ACC112 (cell line): ENCODE measurements around the gene C1orf50.

Source experiments
- H2AFZ ChIP-seq: fragments of 200-600 bp; sonication (generic); one replicate; pipeline ENCODE4 v1.6.0; 2017; ENCODE audit warnings: antibody characterized with exemption, low read length; ENCODE audit not compliant: unreplicated experiment
- H3K27ac ChIP-seq: fragments of 200-600 bp; sonication (generic); 2 replicates; pipeline ENCODE4 v1.5.1; 2014; ENCODE audit warnings: low read depth, mild to moderate bottlenecking, antibody characterized with exemption, low read length, moderate library complexity
- H3K27me3 ChIP-seq: fragments of 200-600 bp; sonication (generic); 2 replicates; pipeline ENCODE4 v1.6.1; 2014; ENCODE audit warnings: mild to moderate bottlenecking, antibody characterized with exemption, low read length, moderate library complexity, mixed read lengths; ENCODE audit not compliant: insufficient read depth
- H3K36me3 ChIP-seq: fragments of 200-600 bp; sonication (generic); 2 replicates; pipeline ENCODE4 v1.6.1; 2016; ENCODE audit warnings: mild to moderate bottlenecking, antibody characterized with exemption, low read length, moderate library complexity, mixed read lengths; ENCODE audit not compliant: insufficient read depth
- H3K4me1 ChIP-seq: fragments of 200-600 bp; sonication (generic); one replicate; pipeline ENCODE4 v1.6.1; 2016; ENCODE audit warnings: low read length, mixed read lengths; ENCODE audit not compliant: insufficient read depth, unreplicated experiment, control insufficient read depth
- H3K4me3 ChIP-seq: fragments of 200-600 bp; sonication (generic); 2 replicates; pipeline ENCODE4 v1.5.1; 2014; ENCODE audit warnings: mild to moderate bottlenecking, low read depth, low read length
- H3K79me2 ChIP-seq: fragments of 200-600 bp; sonication (generic); one replicate; pipeline ENCODE4 v1.6.0; 2016; ENCODE audit warnings: low read length; ENCODE audit not compliant: control insufficient read depth, unreplicated experiment, insufficient read depth

The C1orf50 gene

DNA sequence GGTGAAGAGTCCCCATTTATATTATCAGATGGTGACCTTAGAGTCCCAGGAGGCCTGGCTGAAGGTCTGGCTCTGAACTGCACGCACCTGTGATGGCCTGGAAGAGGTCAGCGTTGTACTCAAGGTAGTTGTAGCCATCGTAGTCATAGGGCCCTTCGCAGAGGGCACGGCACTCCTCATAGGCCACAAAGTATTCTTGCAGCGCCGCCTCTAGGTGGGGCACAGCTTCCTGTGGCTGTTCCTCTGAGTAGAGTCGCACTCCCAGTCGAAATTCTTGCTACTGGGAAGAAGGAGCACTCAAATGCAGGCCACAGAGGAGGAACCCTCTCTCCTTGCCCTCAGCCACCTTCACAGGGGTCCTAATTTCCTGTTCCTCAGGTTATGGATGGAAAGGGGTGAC, 7.9 kb upstream of the C1orf50 start:
- H3K36me3 ChIP-seq: peaks cover 23% of the 10 kb centered on the region
- H3K79me2 ChIP-seq: peaks cover 21% of the 10 kb centered on the region
- no peaks in the 10 kb centered on the region for H3K27me3 ChIP-seq
- no peaks in the 10 kb centered on the region for H3K4me1 ChIP-seq
- H2AFZ ChIP-seq: no peak overlapping the region
- no peak overlapping the region for H3K4me3 ChIP-seq
- H3K27ac ChIP-seq: no peak overlapping the region

DNA sequence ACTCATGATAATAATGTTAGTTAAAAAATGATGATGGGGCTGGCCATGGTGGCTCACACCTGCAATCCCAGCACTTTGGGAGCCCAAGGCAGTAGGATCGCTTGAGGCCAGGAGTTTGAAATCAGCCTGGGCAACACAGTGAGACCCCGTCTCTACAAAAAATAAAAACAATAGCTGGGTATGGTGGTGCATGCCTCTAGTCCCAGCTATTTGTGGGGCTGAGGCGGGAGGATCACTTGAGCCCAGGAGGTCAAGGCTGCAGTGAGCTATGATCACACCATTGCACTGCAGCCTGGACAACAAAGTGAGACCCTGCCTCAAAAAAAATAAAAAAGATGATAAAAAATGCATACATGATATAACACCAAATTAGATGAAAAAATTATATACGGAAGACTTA, 5.5 kb upstream of the C1orf50 start:
- peaks cover 45% of the 10 kb centered on the region for H3K79me2 ChIP-seq
- H3K36me3 ChIP-seq: peaks cover 19% of the 10 kb centered on the region; the same call in 1 of the 2 replicates
- peaks cover 6% of the 10 kb centered on the region for H3K4me1 ChIP-seq
- no peak overlapping the region for H3K4me3 ChIP-seq
- H3K27ac ChIP-seq: no peak overlapping the region
- no peak overlapping the region for H2AFZ ChIP-seq
- H3K27me3 ChIP-seq: no peaks in the 10 kb centered on the region

DNA sequence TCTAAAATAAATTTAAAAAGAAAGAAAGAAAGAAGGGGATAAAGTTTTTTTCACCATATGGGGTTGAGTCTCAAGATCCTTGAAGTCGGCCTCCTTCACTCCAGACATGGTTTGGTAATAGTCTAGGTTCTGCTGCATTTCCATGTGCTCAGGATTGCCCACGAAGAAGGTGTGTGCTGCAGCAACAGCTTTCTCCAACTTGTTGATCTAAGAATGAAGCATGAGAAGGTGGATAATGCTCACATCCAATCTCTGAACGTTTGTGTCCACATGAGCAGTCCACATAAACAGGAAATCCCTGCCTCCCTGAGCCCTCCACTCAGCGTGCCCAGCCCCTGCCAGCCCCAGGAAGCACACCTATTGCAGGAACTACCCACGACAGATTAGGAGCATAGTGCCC, 4.8 kb upstream of the C1orf50 start:
- Histone ChIP-seq H3K4me1 (peaks cover 6% of the 10 kb centered on the region), H3K27ac (no peak overlapping the region), H3K4me3 (no peak overlapping the region), H3K27me3 (no peaks in the 10 kb centered on the region), H2AFZ (no peak overlapping the region), H3K36me3 (peaks cover 16% of the 10 kb centered on the region; the same call in 1 of the 2 replicates), H3K79me2 (peaks cover 45% of the 10 kb centered on the region)

DNA sequence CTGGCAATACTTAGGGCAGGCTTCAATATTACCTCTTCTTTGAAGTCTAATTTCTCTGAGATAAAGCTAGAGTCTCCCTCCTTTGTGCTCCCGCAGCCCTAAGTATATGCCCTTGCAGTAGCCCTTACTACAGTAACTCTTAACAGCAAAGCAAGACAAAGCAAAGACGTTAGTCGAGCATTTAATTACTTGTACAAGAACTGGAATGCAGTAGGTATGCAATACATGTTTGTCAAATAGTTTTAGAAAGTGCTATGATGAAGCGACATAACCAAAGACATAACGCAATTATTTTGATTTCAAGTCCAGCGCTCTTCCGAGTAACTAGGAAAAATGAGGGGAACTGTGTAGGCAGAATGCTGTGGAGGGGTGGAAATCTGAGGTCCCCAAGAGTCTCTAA, 1.8 kb upstream of the C1orf50 start:
- Histone ChIP-seq H3K4me3 (peak overlapping the region; percentile 82), H2AFZ (peak overlapping the region; percentile 43)

DNA sequence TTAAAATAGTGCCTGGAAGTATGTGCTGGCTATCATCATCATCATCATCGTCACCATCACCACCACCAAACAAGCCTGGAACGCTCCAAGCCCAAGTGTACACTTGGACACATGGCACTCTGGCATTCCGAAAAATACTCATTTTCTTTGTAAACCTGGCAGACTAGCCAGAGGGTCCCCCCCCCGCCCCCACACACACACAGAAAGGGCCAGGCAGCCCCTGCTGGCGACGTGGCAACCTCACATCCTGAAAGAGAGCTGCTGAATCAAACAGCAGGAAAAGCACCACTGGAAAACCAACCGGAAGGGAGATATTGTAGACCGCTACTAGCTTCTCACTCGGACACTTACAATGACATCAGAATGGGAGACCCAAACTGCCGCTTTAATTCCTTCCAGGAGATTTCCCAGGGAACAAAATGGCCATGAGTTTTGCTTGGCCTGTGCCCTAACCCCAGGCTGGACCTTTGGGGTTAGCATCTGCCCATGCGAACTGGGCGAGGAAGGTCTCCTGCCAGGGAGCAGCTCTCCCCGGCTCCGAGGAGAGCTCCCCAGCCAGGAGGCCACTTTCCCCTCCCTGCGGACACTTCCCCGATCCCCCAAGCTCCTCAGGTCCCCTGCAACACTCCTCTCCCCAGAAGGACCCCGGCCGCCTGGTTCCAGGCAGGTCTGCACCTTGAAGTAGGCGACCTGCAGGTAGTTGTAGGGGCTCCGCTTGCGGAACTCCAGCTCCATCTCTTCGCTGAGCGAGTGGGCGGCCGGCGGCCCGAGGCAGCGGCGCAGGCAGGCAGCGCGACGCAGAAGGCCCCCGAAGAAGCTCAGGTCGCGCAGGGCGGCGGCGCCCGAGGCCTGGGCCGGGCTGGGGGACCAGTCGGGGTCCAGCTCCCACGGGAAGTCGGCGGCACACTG, 963 bp upstream of the C1orf50 start:
- Histone ChIP-seq H3K4me1 (peaks cover 12% of the 10 kb centered on the region), H3K36me3 (0 out of 2 replicates have a peak, but pooled peaks cover 4% of the 10 kb centered on the region), H3K27me3 (no peaks in the 10 kb centered on the region), H3K27ac (peak overlapping the region; percentile 53), H2AFZ (peak overlapping the region; percentile 81), H3K4me3 (peak overlapping the region; percentile 82), H3K79me2 (peaks cover 72% of the 10 kb centered on the region)

More for the DNA sequence above, 1.8 kb upstream of the C1orf50 start:
- peak overlapping the region; percentile 53 for H3K27ac ChIP-seq
- 0 out of 2 replicates have a peak, but pooled peaks cover 4% of the 10 kb centered on the region for H3K36me3 ChIP-seq
- no peaks in the 10 kb centered on the region for H3K27me3 ChIP-seq
- H3K4me1 ChIP-seq: peaks cover 12% of the 10 kb centered on the region
- H3K79me2 ChIP-seq: peaks cover 66% of the 10 kb centered on the region

DNA sequence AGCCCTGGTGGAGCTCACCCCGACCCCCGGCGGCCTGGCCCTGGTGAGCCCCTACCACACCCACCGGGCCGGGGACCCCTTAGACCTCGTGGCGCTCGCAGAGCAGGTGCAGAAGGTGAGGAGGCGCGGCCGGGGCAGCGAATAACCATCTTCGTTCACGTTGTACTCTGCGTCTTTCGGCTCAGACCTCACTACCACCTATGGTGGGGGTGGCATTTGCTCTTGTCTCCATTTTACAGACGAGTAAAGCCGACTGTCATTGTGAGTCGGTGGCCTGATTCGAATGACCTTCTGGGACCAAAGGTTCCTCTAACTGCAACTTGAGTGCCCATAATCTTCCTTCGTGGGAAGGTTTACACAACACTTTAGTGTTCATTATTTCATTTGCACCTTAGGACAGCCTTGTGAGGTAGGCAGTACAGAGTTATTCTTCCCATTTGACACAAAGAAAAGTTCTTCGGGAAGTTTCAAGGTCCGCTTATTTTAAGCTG, 506 bp downstream of the C1orf50 start:
- no peak overlapping the region for H3K27ac ChIP-seq

DNA sequence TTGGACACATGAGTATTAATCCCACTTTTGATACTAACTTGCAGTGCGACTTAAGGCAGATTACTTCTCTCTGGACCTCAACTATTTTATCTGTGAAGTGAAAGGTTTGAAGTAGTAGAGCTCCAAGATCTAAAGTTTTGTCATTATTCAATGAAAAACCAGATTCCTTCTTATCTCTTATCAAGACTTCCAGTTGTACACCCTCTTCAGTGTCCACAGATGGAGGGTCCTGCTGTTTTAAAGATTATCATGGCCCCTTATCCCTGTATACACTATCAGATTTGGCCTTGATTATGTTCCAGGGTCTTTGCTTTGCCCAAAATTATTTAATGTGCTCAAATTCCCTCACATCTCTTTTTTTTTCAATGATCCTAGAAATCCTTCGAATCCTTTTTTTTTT, 1.1 kb downstream of the C1orf50 start:
- H2AFZ ChIP-seq: no peak overlapping the region
- peaks cover 12% of the 10 kb centered on the region for H3K4me1 ChIP-seq

More for the DNA sequence above, 506 bp downstream of the C1orf50 start:
- Histone ChIP-seq H3K79me2 (peaks cover 72% of the 10 kb centered on the region), H3K36me3 (no peaks in the 10 kb centered on the region), H2AFZ (peak overlapping the region; percentile 96), H3K27me3 (no peaks in the 10 kb centered on the region), H3K4me1 (peaks cover 12% of the 10 kb centered on the region), H3K4me3 (peak overlapping the region; percentile 82)

DNA sequence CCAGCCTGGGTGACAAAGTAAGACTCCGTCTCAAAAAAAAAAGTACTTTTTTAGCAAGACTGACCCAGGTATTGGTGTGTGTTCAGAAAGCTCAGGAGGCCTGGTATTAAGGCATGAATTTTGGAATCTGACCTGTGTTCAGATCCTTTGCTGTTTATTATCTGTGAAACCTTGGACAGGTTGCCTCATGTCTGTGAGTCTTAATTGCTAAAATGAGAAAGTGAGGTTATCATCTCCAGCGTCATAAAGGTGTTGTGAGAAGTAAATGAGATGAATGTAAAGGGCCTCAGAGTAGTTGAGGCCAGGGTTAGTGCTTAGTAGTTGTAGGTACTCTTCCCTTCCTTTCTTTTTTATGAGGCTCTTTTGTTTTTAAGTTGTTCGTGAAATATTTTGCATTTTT, 2.8 kb downstream of the C1orf50 start:
- Histone ChIP-seq H2AFZ (no peak overlapping the region), H3K4me3 (no peak overlapping the region), H3K27me3 (no peaks in the 10 kb centered on the region), H3K79me2 (peaks cover 50% of the 10 kb centered on the region), H3K27ac (no peak overlapping the region), H3K4me1 (peaks cover 7% of the 10 kb centered on the region), H3K36me3 (peaks cover 4% of the 10 kb centered on the region)

More for the DNA sequence above, 1.1 kb downstream of the C1orf50 start:
- H3K4me3 ChIP-seq: peak overlapping the region; percentile 82
- H3K27ac ChIP-seq: no peak overlapping the region
- peaks cover 65% of the 10 kb centered on the region for H3K79me2 ChIP-seq
- no peaks in the 10 kb centered on the region for H3K27me3 ChIP-seq
- H3K36me3 ChIP-seq: no peaks in the 10 kb centered on the region

DNA sequence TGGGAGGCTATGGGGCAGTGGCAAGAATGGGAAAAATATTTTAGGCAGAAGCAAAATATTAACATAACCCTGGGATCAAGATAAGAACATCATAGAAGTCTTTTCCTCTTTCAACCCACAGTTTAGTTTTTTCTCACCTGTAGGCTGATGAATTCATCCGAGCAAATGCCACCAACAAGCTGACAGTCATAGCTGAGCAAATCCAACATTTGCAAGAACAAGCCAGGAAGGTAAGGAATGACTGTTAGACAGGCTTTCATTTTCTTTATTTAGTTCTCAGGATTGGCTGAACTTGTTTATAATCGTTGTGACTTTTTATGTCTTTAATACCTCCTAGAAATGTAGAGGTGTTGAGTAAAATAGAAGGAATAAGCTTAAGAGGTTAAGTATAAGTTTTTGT, 6.4 kb downstream of the C1orf50 start:
- Histone ChIP-seq H3K4me1 (peaks cover under 1% of the 10 kb centered on the region), H3K27me3 (no peaks in the 10 kb centered on the region)

DNA sequence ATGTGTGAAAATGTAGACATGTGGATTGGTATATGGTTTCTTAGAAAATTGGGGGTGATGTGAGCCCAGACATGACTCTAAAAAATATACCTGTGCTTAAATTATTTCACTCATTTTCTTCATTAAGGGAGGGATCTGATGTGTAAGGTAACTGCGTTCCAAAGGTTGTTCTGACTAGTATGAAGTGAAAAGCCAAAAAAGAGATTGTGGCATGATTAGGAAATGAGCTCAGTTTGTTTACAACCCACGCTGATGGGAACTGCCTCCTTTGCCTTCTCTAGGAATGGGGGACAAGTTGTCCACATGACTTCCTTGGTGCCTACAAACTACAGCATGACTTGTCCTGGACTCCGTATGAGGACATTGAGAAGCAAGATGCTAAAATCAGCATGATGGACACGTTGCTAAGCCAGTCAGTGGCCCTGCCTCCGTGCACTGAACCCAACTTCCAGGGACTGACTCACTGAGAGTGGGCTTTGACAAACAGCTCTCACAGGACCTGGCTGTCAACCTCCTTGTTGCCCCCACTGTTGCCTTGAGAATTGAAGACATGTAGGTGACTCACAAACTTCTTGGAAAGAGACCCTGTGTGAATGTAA, 8.0 kb downstream of the C1orf50 start:
- Histone ChIP-seq H3K79me2 (peaks cover 12% of the 10 kb centered on the region), H3K27me3 (no peaks in the 10 kb centered on the region), H3K4me3 (no peak overlapping the region), H3K4me1 (no peaks in the 10 kb centered on the region), H2AFZ (no peak overlapping the region), H3K27ac (no peak overlapping the region), H3K36me3 (peaks cover 10% of the 10 kb centered on the region)

More for the DNA sequence above, 6.4 kb downstream of the C1orf50 start:
- Histone ChIP-seq H3K4me3 (no peak overlapping the region), H3K79me2 (peaks cover 23% of the 10 kb centered on the region), H3K27ac (no peak overlapping the region), H2AFZ (no peak overlapping the region), H3K36me3 (peaks cover 10% of the 10 kb centered on the region)
